Activated naive CD8-positive, alpha-beta T cell treated with anti-CD3 and anti-CD28 coated beads for 36 hours (primary cell): ENCODE results near the gene UBE2F. TPM values are rescaled to one million over a fixed set of nuclear protein-coding genes. Genes with fewer than 3 reads are reported as not detected.

Experiments used
- total RNA-seq, 2 experiments: library from RNA; stranded (reverse); gene quantifications; one replicate each; pipeline ENCODE4 v1.2.3, GENCODE V29; 2021

UBE2F gene
- total RNA-seq, 2 experiments from 2014 or later: 57.9 to 58.9 TPM

Other genes starting within 250 kb of the UBE2F start
- under 1 TPM; 0.46 to 0.47 TPM for gene RBM44, start 168.2 kb upstream of the UBE2F start, total RNA-seq
- gene RAMP1, start 107.4 kb upstream of the UBE2F start, total RNA-seq: under 1 TPM; 0.24 to 0.25 TPM
- 10 to 100 TPM; 71.6 to 72.9 TPM for gene SCLY, start 94.0 kb downstream of the UBE2F start, total RNA-seq
- gene ESPNL, start 133.3 kb downstream of the UBE2F start, total RNA-seq: not detected
- not detected for gene KLHL30, start 171.7 kb downstream of the UBE2F start, total RNA-seq
- gene ERFE, start 192.0 kb downstream of the UBE2F start, total RNA-seq: under 1 TPM; 0.27 to 0.34 TPM
- 10 to 100 TPM; 52.9 to 54.7 TPM for gene ILKAP, start 236.7 kb downstream of the UBE2F start, total RNA-seq